ENCODE measurements around the gene CNOT11.

Gene CNOT11

DNA sequence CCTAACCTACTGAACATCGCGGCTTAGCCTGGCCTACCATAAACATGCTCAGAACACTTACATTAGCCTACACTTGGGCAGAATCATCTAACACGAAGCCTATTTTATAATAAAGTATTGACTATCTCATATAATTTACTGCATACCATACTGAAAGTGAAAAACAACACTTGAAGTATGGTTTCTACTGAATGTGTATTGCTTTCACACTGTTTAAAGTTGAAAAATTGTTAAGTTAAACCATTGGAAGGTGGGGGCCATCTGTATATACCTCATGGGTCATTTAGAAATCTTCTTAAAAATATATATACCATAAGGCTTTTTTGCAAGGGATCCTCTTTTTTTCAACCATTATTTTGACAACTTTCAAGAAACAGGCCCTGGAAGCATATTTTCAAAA is 39.3 kb downstream of the CNOT11 start:
- TF ChIP-seq ZFX (IDR thresholded peaks at IDR 0.05; ENCODE audit: borderline replicate concordance) (no peak), CTCF (IDR thresholded peaks at IDR 0.05) (no peak)
- H3K27ac ChIP-seq, result no peak overlapping the region

DNA sequence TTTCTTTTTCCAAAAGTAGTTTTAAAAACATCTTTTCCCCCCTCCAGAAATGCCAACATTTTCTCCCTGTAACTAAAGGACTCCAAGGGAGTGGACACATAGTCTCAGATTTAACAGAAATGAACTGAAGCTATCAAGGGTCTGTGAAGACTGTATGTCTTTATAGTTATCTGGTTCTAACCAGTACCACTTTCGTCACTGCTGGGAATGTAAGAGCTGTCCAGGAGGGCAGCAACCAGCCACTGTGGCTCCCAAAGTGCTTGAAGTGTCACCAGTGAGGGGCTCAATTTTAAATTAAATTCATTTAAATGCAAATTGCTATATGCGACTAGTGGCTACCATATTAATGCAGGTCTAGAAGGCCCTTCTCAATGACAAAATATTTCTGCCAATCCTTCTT is 40.9 kb downstream of the CNOT11 start:
- TF ChIP-seq CTCF (IDR thresholded peaks at IDR 0.05) (no peak), ZFX (IDR thresholded peaks at IDR 0.05; ENCODE audit: borderline replicate concordance) (no peak)
- H3K27ac ChIP-seq, result no peak overlapping the region

DNA sequence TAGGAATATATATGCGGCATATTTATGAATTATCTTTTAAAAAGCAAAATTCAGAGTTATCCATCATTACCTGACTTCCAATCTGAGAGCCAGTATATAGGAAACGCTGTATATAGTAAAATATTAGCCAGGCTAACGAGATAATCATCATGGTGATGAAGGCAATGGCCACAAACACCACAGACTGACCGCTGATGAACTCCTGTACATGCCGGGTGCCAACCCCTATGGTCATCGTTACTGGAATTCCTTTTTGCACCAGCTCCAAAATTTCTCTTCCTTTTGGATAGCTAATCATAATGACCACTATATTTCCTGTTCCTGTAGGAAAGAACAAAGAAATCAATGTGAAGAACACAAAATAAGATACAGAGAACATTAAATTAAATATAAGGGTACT is 42.2 kb downstream of the CNOT11 start:
- TF ChIP-seq CTCF (IDR thresholded peaks at IDR 0.05) (no peak), ZFX (IDR thresholded peaks at IDR 0.05; ENCODE audit: borderline replicate concordance) (no peak)
- no peak overlapping the region for H3K27ac ChIP-seq

DNA sequence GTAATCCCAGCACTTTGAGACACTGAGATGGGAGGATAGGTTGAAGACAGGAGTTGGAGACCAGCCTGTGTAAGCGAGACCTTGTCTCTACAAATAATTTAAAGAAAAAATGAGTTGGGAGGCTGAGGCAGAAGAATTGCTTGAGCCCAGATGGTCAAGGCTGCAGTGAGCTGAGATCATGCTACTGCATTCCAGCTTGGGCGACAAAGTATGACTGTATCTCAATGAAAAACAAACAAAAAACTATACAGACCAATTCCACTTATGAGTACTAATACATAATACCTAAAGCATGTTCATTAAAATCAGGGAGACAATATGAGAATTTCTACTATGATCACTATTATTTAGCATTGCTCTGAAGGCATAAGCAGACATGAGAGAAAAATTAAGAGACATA is 43.2 kb downstream of the CNOT11 start:
- no peak overlapping the region for H3K27ac ChIP-seq
- TF ChIP-seq CTCF (IDR thresholded peaks at IDR 0.05) (no peak), ZFX (IDR thresholded peaks at IDR 0.05; ENCODE audit: borderline replicate concordance) (no peak)

DNA sequence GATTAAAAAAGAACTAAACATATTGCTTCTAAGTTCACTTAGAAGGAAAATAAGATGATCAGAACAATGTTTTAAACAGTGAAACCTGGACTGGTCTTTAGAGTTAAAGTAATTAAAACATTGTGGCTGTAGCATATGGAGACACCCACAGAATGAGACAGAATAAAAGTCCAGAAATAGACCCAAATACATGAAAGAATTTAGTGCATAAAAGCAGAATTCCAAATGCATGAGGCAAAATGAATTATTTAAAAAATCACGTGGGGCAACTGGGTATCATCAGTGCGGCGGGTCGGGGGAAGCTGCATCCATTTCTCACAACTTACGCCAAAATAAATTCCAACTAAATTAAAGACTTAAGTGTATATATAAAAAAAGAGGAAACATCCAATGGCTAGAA is 43.7 kb downstream of the CNOT11 start:
- TF ChIP-seq ZFX (IDR thresholded peaks at IDR 0.05; ENCODE audit: borderline replicate concordance) (no peak), CTCF (IDR thresholded peaks at IDR 0.05) (no peak)
- no peak overlapping the region for H3K27ac ChIP-seq

DNA sequence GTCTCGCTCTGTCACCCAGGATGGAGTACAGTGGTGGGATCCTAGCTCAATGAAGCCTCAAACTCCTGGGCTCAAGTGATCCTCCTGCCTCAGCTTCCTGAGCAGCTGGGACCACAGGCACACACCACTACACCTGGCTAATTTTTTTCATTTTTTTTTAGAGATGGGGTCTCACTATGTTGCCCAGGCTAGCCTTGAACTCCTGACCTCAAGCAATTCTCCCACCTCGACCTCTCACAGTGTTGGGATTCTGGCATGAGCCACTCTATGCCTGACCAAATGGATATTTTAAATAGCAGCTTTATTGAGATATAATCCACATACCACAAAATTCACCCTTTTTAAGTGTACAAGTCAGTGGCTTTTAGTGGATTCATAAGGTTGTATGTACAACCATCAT is 44.7 kb downstream of the CNOT11 start:
- TF ChIP-seq ZFX (IDR thresholded peaks at IDR 0.05; ENCODE audit: borderline replicate concordance) (no peak), CTCF (IDR thresholded peaks at IDR 0.05) (no peak)
- no peak overlapping the region for H3K27ac ChIP-seq

DNA sequence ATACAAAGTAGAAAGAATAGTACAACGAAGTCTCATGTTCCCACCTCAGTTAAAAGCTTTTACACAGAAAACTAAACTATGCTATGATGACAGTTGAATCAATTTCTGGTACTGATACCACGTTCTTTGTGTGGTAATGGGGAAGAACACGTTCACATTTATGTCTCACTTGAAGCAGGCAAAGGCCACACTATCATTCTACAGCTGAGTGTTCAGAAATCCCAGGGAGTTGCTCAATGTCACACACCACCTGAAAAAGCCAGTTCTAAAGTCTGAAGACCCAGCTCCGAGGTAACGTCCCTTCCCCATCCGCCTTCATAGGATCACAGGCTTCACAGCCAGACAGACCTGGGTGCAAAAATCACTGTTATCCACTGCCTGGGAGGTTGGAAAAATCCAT is 46.9 kb downstream of the CNOT11 start:
- TF ChIP-seq ZFX (IDR thresholded peaks at IDR 0.05; ENCODE audit: borderline replicate concordance) (no peak), CTCF (IDR thresholded peaks at IDR 0.05) (no peak)
- H3K27ac ChIP-seq, result no peak overlapping the region

All from 22Rv1 (cell line).